Central memory CD4-positive, alpha-beta T cell (primary cell): ENCODE results near the gene IL2RA.
"Not testable (repeated sequence)": the region's sequence is repeated elsewhere in the genome, so short reads cannot be mapped to it uniquely, and the experiment has no call there.

Experiments used
- DNase-seq: peaks from one replicate; pipeline ENCODE4 v3.0.0; 2022

Gene IL2RA

GRCh38 chr10:5976512-5977470, 85.4 kb downstream of the IL2RA start:
- peak; percentile 29 for DNase-seq

- peak; percentile 59 for DNase-seq
Observed at GRCh38 chr10:5975641-5976473, 86.3 kb downstream of the IL2RA start.

- DNase-seq, result no peak
Observed at GRCh38 chr10:5973069-5973468, 89.1 kb downstream of the IL2RA start.

GRCh38 chr10:5971886-5972285, 90.3 kb downstream of the IL2RA start:
- DNase-seq, result no peak

DNA sequence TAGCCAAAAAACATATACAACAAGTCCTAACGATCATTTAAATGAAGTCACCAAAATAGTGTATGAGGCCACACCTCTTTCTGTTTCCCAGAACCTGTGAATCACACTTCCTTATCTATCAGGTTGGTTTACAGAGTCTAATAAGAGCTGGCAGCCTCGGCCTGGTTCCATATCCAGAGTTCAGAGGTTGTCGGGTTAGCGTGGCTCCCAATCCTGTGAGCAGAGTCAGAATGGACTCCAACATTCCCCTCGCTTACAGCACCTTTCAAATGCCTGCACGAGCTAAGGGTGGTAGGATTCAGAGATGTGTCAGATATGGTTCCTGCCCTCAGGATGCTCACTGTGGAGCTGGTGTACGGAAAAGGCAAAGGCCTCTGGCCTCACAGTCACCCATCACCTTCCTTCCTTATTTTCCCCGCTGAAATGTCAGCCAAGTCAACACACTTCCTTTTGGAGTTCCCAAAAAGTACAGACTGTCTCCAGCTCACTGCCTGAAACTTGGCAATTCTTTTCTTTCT, 90.8 kb downstream of the IL2RA start:
- no peak for DNase-seq

DNA sequence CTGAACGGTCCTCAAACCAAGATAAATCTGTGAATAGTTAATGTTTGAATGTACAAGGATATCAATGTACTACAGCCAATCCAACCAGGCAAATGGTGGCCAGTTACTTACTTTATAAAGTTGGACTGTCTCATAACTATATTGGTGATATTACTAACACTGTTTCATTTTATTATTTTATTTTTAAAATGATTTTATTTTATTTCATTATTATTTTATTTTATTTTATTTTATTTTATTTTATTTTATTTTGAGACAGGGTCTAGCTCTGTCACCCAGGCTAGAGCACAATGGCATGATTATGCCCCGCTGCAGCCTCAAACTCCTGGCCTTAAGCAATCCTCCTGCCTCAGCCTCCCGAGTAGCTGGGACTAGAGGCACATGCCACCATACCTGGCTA, 91.6 kb downstream of the IL2RA start:
- DNase-seq, result no peak

GRCh38 chr10:5970066-5970465, 92.1 kb downstream of the IL2RA start:
- DNase-seq, result no peak

GRCh38 chr10:5968681-5969453, 93.3 kb downstream of the IL2RA start:
- no peak for DNase-seq

DNA sequence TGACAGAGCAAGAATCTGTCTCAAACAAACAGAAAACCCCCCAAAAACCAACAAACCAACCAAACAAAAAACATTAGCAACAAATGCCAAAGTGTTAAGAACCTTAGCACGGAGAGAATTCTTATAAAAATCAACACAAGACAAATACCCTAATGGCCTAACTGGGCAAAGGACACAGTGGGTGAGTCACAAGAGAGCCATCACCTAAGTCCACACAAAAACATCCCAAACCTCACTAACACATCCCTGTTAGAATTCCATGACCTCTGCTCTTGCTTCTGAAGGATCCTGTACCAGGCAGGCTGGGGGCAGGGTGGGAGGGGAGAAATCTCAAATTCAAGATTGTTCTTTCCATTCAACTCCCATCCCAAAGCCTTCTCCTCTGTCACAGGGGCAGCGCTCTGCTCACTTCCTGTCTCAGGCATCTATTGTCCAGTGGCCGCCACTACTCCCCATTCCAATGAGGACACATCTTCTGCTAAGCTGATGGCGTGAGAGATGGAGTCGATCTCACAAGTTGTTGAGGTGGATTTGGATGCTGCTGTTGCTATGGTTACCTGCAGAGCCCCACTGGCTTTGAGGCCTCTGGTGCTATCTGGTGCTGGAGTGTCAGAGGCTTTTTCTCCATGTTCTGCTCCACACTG, 94.0 kb downstream of the IL2RA start:
- no peak for DNase-seq

DNA sequence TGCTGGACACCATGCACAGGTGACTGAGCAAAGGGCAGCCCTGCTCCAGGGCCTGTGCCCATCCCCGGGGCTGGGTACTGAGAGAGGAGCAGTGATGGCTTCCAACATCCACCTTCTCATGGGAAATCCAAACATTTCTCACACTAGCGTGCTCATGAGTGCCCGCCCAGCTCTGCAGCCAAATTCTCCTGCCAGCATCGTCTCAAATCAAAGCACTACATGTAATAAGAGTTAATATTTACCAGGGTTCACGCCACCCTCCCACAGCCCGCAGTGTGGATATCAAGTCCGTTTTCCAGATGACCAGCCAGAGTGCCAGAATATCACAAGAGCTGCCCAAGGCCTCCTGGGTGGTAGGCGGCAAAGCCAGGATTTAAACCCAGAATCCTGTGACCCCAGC, 96.9 kb downstream of the IL2RA start:
- no peak for DNase-seq

- DNase-seq, result no peak
Observed at GRCh38 chr10:5964736-5965135, 97.4 kb downstream of the IL2RA start.

DNA sequence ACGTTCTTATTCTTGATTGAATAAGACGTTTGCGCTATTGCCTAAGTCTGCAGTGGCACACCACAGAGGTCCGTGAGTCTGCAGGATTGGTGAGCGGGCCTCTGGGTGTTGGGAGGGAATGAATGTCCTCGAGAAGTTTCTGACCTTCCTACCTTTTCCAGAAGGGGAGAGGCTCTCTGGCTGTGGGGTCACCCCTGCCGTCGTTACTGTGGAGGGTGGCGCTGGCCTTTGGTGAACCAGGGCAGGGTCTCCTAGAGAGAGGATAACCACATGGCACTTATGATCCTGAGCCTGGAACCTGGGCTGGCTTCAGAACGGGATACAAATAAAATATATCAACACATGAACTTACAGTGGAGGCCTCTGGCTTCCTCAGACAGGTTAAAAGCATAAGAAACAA, 98.6 kb downstream of the IL2RA start:
- no peak for DNase-seq

DNA sequence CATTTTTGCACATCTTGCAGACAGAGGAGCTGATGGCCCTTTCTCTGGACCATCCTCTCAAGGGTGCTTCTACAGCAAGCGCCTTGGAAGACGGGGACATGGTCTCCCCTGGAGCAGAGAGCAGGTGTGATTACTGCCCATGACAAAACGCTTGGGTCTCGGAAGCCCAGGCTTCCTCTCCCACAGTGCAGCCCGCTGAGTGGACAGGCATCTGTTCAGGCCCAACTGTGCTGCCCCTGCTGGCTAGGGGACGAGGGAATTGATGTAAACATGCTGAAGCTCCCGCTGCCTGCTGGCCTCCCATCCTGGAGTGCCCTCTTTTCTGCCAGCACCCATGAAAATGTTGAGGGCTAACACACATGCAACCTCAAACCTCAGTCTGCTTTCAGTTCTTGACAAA, 99.1 kb downstream of the IL2RA start:
- DNase-seq, result no peak

DNA sequence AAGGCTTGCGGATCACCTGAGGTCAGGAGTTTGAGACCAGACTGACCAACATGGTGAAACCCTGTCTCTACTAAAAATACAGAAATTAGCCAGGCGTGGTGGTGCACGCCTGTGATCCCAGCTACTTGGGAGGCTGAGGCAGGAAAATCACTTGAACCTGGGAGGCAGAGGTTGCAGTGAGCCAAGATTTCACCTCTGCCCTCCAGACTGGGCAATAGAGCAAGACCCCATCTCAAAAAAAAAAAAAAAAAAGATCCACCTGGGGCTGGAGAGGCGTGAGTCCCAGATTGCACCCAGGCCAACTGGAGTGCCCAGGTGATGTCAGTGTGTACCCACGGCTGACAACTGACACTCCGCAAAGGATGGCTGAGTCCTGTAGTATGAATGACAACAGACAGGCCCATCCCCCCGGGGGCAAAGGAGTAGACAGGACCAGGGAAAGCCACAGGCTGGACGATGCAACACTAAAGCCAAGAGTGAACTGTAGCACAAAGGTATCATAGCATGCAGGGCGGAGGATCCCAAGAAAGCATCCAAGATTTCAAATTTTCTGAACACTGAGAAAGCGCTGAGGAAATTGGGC, 99.7 kb downstream of the IL2RA start:
- DNase-seq, result not testable (repeated sequence)

DNA sequence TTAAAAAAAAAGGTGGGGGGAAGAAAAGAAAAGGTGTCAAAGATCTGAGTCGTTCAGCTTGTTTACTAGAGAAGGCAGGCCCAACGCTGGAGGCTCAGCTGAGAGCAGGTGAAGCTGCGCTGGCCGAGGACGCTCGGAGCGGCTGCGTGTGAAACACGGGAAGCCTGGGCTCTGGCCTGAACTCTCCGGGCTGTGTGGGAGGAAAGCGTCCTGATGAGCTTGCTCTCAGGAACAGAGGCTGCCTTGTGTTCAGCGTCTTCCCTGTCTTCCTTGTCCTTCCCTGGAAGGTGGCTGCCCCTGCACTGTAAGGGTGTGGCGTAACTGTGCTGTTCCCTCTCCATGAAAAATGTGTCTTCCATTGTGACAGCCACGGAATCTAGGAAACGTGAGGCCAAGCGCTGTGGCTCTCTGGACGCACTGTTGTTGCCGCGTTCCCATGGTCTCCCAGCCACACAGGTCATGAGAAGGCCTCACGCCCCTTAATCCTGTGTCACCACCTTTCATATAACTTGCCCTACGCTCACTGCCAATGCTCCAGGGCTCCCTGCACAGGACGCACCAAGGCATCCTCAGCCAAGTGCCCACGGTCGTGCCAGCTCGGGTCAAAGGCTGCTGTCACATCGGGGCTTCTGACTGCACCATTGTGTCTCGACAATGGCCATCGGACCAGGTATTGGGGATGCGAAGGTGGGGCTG, 100.6 kb downstream of the IL2RA start:
- no peak for DNase-seq

DNA sequence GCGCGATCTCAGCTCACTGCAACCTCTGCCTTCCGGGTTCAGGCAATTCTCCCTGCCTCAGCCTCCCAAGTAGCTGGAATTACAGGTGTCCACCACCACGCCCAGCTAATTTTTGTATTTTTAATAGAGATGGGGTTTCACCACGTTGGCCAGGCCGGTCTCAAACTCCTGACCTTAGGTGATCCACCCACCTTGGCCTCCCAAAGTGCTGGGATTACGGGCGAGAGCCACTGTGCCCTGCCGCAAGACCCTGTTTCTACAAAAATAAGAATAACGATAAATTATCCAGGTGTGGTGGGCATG, 101.2 kb downstream of the IL2RA start:
- DNase-seq, result not testable (repeated sequence)
